B cell (primary cell): ENCODE data around the gene DSG2. TPM values are rescaled to one million over a fixed set of nuclear protein-coding genes. Genes with fewer than 3 reads are reported as not detected.
"Not testable (repeated sequence)": the region's sequence is repeated elsewhere in the genome, so short reads cannot be mapped to it uniquely, and the experiment has no call there.

Experiments used
- ATAC-seq: fragments of 200-7000 bp; cut with Tn5 transposase; one replicate; pipeline ENCODE4 v1.10.0; 2021; ENCODE audit warnings: low read depth, mild to moderate bottlenecking, moderate number of reproducible peaks, moderate library complexity
- CTCF ChIA-PET: fragments of 350-600 bp; sonication (Branson Sonifier 250); formaldehyde crosslinking; loops from one replicate; lab custom pipeline; 2021; ENCODE audit warnings: antibody characterized with exemption, inconsistent platforms; lab: Charles Lee
- POLR2A ChIA-PET: fragments of 350-600 bp; sonication (Branson Sonifier 250); formaldehyde crosslinking; loops from one replicate; lab custom pipeline; 2021; ENCODE audit warnings: antibody characterized with exemption; lab: Charles Lee
- DNase-seq: peaks from one replicate; pipeline ENCODE4 v3.0.0; 2013
- H2AFZ ChIP-seq: 2 replicates; pipeline ENCODE4 v1.6.1; 2012; ENCODE audit warnings: mild to moderate bottlenecking, low read depth, low read length; ENCODE audit not compliant: insufficient read depth, poor library complexity, severe bottlenecking
- H3K27ac ChIP-seq, 2 donors: 1 replicate in 1 of 2; 2 replicates in 1 of 2; pipeline ENCODE4 v1.5.1; 2012 to 2013; ENCODE audit warnings: low read length in 2 of 2, mild to moderate bottlenecking in 2 of 2, moderate library complexity in 1 of 2
- H3K27me3 ChIP-seq, 4 experiments: fragments of 200-600 bp in 1 of 4; sonication (generic) in 1 of 4; replicated peaks in 1 of 4; 1 replicate in 2 of 4; 2 replicates in 2 of 4; pipeline versions ENCODE4 v1.6.1 to v1.7.0; 2013 to 2016; ENCODE audit warnings: low read length in 3 of 4, mild to moderate bottlenecking in 2 of 4, mixed read lengths in 1 of 4, moderate library complexity in 1 of 4; ENCODE audit not compliant: insufficient read depth in 4 of 4, control insufficient read depth in 3 of 4; ENCODE audit errors: control extremely low read depth in 1 of 4
- H3K36me3 ChIP-seq, 2 experiments: replicated peaks in 1 of 2; 1 replicate in 1 of 2; 2 replicates in 1 of 2; pipeline versions ENCODE4 v1.6.1 to v1.7.1; 2013; ENCODE audit warnings: low read length in 1 of 2; ENCODE audit not compliant: insufficient read depth in 2 of 2, control insufficient read depth in 1 of 2; ENCODE audit errors: control extremely low read depth in 1 of 2, extremely low read depth in 1 of 2
- H3K4me1 ChIP-seq, 2 donors: fragments of 200-600 bp in 1 of 2; sonication (generic) in 1 of 2; 1 replicate in 1 of 2; 2 replicates in 1 of 2; pipeline versions ENCODE4 v1.5.1 to v1.6.1; 2013 to 2017; ENCODE audit warnings: low read length in 2 of 2; ENCODE audit not compliant: control insufficient read depth in 2 of 2, insufficient read depth in 2 of 2
- H3K4me2 ChIP-seq: replicated peaks from 2 replicates; pipeline ENCODE3; 2012; ENCODE audit warnings: mild to moderate bottlenecking, low read depth, low read length; ENCODE audit not compliant: poor library complexity, severe bottlenecking
- H3K4me3 ChIP-seq, 5 experiments: fragments of 200-600 bp in 1 of 5; sonication (generic) in 1 of 5; 1 replicate in 3 of 5; 2 replicates in 2 of 5; pipeline versions ENCODE4 v1.5.1 to v1.7.0; 2011 to 2016; ENCODE audit warnings: low read length in 4 of 5, mild to moderate bottlenecking in 4 of 5, low read depth in 2 of 5, control low read depth in 1 of 5, moderate library complexity in 1 of 5; ENCODE audit not compliant: insufficient read depth in 1 of 5; ENCODE audit errors: control extremely low read depth in 1 of 5, extremely low read depth in 1 of 5
- H3K79me2 ChIP-seq: fragments of 200-600 bp; sonication (generic); one replicate; pipeline ENCODE4 v1.6.0; 2016; ENCODE audit warnings: low read length; ENCODE audit not compliant: control insufficient read depth, insufficient read depth
- H3K9ac ChIP-seq: fragments of 200-600 bp; sonication (generic); 2 replicates; pipeline ENCODE4 v1.6.1; 2017; ENCODE audit warnings: mild to moderate bottlenecking, low read length, moderate library complexity
- H3K9me3 ChIP-seq, 3 donors: one replicate each; pipeline versions ENCODE4 v1.6.1 to v1.7.1; 2013; ENCODE audit warnings: low read length in 2 of 3; ENCODE audit not compliant: control insufficient read depth in 2 of 3, insufficient read depth in 1 of 3; ENCODE audit errors: control extremely low read depth in 1 of 3
- H4K20me1 ChIP-seq: 2 replicates; pipeline ENCODE4 v1.6.0; 2012; ENCODE audit warnings: mild to moderate bottlenecking, low read length; ENCODE audit not compliant: insufficient read depth, control insufficient read depth, poor library complexity, severe bottlenecking
- H3K27ac Mint-ChIP-seq: one replicate; pipeline ENCODE4 v1.8.0; 2021; ENCODE audit warnings: mixed read lengths
- H3K27me3 Mint-ChIP-seq: one replicate; pipeline ENCODE4 v1.8.0; 2021; ENCODE audit warnings: mixed read lengths
- H3K4me1 Mint-ChIP-seq: one replicate; pipeline ENCODE4 v1.8.0; 2021; ENCODE audit warnings: mixed read lengths
- H3K4me3 Mint-ChIP-seq: one replicate; pipeline ENCODE4 v1.8.0; 2021; ENCODE audit warnings: mixed read lengths
- H3K9me3 Mint-ChIP-seq: one replicate; pipeline ENCODE4 v1.8.0; 2022; ENCODE audit warnings: mixed read lengths; ENCODE audit not compliant: insufficient read depth
- EZH2 ChIP-seq: IDR thresholded peaks from 2 replicates; pipeline ENCODE4 v1.6.1; 2012; ENCODE audit warnings: borderline replicate concordance, low read depth, mild to moderate bottlenecking, moderate library complexity, low read length; ENCODE audit not compliant: insufficient read depth, poor library complexity, severe bottlenecking
- WGBS: methylation state at CpG from one replicate; pipeline ENCODE4 v1.1.5; 2013; ENCODE audit warnings: missing lambda C conversion rate; ENCODE audit not compliant: insufficient coverage; 5-methylcytosine and 5-hydroxymethylcytosine counted together
- intact Hi-C: fragments of 100-400 bp; cut with micrococcal nuclease; formaldehyde crosslinking; loops from one replicate; pipeline ENCODE4 v1.10.0; 2022
- polyA plus RNA-seq: library from polyadenylated mRNA; depleted of rRNA; stranded (reverse); fragments of >200 nt; gene quantifications from 2 replicates; pipeline ENCODE4 v1.2.3, GENCODE V29; 2012
- total RNA-seq, 2 donors: library from RNA; stranded (reverse); fragments of 120-200 nt in 1 of 2; gene quantifications; 1 replicate in 1 of 2; 2 replicates in 1 of 2; pipeline versions ENCODE4 v1.2.3 to v1.2.4, GENCODE V29; 2013 to 2022
- TF ChIP-seq, protein P1 (sequence below): fragments of 200-600 bp; IDR thresholded peaks from one replicate; pipeline ENCODE4 v1.8.0; 2022; ENCODE audit warnings: antibody characterized with exemption, mild to moderate bottlenecking

The DSG2 gene
- total and polyA plus RNA-seq, 2 donors (not counting 1 experiment from before 2014, with no cell fraction given): not detected

GRCh38 chr18:31506024-31506742, 8.2 kb downstream of the DSG2 start:
- Histone ChIP-seq H4K20me1 (no peaks in the 10 kb centered on the region), H3K4me3 (no peak overlapping the region), H3K4me2 (no peak overlapping the region), H3K4me1 (no peaks in the 10 kb centered on the region), H3K27me3 (no peaks in the 10 kb centered on the region), H3K9me3 (no peaks in the 10 kb centered on the region), H3K79me2 (no peaks in the 10 kb centered on the region), H3K27ac (no peak overlapping the region), H3K36me3 (no peaks in the 10 kb centered on the region), H2AFZ (no peak overlapping the region), H3K9ac (no peak overlapping the region)
- CTCF ChIA-PET: no interaction called here
- TF ChIP-seq, protein P1, sequence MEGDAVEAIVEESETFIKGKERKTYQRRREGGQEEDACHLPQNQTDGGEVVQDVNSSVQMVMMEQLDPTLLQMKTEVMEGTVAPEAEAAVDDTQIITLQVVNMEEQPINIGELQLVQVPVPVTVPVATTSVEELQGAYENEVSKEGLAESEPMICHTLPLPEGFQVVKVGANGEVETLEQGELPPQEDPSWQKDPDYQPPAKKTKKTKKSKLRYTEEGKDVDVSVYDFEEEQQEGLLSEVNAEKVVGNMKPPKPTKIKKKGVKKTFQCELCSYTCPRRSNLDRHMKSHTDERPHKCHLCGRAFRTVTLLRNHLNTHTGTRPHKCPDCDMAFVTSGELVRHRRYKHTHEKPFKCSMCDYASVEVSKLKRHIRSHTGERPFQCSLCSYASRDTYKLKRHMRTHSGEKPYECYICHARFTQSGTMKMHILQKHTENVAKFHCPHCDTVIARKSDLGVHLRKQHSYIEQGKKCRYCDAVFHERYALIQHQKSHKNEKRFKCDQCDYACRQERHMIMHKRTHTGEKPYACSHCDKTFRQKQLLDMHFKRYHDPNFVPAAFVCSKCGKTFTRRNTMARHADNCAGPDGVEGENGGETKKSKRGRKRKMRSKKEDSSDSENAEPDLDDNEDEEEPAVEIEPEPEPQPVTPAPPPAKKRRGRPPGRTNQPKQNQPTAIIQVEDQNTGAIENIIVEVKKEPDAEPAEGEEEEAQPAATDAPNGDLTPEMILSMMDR: no peak
- TF ChIP-seq EZH2: no peak
- Mint-ChIP-seq H3K27me3 (peaks cover 7% of the 10 kb centered on the region), H3K4me1 (no peaks in the 10 kb centered on the region), H3K4me3 (no peak overlapping the region), H3K27ac (no peak overlapping the region), H3K9me3 (no peaks in the 10 kb centered on the region)
- POLR2A ChIA-PET: no interaction called here
- WGBS: 90% methylated on average over 3 of the region's 5 CpGs
- ATAC-seq (no peak), DNase-seq (no peak)
- intact Hi-C loops: no loop called here

DNA sequence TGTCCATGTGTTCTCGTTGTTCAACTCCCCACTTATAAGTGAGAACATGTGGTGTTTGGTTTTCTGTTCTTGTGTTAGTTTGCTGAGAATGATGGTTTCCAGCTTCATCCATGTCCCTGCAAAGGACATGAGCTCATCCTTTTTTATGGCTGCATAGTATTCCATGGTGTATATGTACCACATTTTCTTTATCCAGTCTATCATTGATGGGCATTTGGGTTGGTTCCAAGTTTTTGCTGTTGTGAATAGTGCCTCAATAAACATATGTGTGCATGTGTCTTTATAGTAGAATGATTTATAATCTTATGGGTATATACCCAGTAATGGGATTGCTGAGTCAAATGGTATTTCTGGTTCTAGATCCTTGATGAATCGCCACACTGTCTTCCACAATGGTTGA, 9.1 kb downstream of the DSG2 start:
- not testable (repeated sequence) for H3K9me3 ChIP-seq
- no CpG with 5 or more reads among the region's 2 CpGs for WGBS

More for the DNA sequence above, 9.1 kb downstream of the DSG2 start:
- H3K9ac ChIP-seq, H3K9me3 Mint-ChIP-seq, H3K27ac Mint-ChIP-seq, H2AFZ ChIP-seq, CTCF ChIA-PET, ATAC-seq, POLR2A ChIA-PET, H3K27me3 Mint-ChIP-seq, intact Hi-C loops, H3K4me3 ChIP-seq, H3K27me3 ChIP-seq, H3K79me2 ChIP-seq, H3K4me3 Mint-ChIP-seq, H4K20me1 ChIP-seq, H3K4me1 Mint-ChIP-seq, DNase-seq, H3K4me2 ChIP-seq, H3K27ac ChIP-seq, H3K4me1 ChIP-seq, H3K36me3 ChIP-seq: not testable (repeated sequence)
